DMS 273 (cell line): ENCODE measurements around the gene LRRC71.

Source experiments
- DNase-seq: peaks from one replicate; lab custom pipeline; 2025; ENCODE audit not compliant: unreplicated experiment; lab: John Stamatoyannopoulos, UW

Gene LRRC71

DNA sequence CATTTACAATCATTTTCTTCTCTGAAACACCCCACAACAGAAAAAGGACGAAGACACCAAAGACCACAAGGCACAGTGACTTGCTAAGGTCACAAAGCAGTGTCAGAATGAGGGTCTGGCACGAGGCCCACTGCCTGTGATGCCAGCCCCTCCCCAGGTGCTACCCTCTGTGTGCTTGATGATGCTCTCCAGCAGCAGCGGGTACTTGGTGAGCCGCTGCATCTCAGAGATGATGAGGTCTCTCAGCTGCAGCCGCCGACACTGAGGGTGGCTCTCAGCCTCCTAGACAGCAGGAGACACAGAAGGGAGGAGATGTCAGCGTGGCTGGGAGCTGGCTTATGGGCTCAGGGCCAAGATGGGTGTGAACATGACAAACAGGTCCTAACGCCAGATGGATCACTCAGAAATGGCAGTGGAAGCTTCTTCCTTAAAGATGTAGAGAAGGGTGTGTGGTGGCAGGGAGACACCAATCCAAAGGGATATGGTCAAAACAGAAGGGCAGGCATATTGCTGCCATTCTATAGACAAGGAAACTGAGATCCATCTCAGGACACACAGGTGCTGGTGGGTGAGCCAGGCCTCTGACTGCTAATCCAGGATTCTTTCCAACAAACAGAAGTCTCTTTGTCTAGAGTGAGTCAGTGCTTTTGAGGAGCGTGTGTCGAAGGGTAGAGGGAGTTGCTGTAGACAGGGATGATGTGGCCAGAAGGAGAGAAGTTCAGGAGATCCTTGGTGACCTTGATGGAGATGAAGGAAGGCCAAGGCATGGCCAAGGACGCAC, 25.6 kb downstream of the LRRC71 start:
- DNase-seq: peak; percentile 66

DNA sequence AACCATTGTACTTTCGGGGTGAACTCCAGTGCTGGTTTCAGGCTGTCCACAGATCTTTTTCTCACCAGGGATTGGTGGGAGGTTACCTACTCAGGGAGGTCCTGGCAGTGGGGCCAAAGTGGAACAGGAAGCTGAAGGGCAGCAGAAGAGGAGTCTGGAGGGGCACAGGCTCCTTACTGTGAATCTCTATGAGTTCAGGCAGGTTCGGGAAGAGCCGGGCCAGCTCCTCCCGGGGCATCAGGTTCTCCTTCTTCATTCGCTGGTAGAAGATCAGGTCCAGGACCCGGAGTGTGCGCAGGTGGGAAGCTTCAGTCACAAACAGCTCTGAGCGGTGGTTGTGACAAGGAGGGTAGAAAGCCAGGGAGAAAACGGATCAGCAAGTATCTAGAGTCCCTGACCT, 26.7 kb downstream of the LRRC71 start:
- DNase-seq: no peak

DNA sequence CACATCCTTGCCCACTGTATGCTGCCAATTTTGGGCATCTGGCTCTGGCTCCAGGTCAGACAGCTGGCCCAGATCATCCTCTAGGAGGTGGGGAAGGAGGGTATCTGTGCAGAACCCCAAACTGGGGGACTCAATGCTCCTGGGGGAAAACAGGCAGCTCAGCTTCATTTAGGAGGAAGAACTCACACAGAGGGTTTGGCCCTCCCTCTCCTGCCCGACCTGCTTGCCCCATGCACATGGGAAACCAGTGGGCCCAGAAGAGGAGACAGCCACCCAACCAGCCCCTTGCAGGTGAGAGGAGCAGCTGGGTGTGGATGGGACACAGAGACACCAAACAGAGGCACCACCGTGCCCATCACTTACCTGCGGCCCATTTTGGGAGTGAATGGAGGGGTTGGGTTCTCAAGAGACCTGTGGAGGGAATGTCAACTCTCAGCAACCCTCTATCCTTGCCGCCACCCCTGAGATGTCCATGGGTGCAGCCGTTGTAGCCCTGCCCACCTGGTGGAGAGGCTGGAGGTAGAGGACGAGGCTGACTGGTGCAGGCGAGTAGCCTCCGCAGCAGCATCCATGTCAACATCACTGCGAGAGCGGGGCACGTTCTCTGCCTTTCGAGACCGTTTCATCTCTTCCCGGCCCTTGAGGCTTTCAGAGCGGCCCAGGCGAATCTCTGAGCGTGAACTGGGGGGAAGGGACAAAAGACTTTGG, 27.5 kb downstream of the LRRC71 start:
- DNase-seq: no peak

DNA sequence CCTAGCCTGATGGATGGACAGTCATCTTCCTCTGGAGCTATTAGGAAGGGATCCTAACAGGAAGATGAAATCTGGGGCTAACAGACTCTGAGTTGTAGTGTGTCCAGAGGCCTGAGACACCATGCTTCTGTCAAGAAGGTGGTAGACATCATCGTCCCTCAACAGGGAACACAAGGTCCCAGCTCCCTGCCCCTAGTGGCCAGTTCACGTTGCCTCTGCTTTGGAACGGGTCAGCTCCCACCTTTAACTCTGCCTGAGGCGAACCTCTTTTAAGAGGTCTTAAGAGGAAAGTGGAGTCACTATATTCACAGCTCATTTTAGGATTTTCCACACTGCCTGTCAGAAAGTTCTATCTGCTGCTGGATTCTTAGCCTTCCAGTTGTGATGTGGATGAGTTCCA, 28.3 kb downstream of the LRRC71 start:
- DNase-seq: no peak

DNA sequence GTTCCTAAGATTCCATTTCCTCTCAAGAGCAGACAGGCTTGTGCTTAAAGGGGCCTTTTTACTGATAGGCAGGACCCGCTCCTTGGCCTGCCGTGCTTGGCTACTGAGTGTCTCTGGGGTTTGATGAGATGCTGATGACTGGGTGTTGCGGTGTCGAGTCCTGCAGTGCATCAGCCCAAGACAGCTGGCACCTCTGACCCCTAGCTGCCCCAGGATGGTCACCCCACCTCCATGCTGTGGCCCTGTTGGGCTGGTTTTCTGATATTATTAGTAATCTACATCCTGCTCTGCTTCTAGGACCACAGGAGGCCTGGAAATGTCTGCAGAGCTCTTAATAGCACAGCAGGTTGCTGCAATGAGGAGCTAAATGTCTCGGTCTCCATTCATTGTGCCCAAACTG, 28.7 kb downstream of the LRRC71 start:
- no peak for DNase-seq

DNA sequence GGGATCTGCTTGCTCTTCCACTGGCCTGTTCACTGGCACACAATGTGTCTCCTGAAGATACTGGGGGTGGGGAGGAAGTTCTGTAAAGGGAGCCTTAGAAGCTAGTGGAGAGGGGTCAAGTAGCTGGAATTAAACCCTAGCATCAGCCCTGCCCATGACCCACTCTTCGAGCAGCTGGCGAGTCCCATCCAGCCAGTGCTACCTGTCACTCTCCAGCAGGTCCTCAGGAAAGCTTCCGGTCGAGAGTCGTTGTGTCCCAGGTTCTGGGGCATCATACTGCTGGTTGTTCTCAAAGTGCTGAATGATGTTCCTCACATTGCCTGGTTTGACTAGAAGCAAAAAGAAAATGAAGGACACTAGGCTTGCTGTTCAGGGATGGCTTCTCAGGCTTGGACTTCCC, 30.9 kb downstream of the LRRC71 start:
- no peak for DNase-seq

DNA sequence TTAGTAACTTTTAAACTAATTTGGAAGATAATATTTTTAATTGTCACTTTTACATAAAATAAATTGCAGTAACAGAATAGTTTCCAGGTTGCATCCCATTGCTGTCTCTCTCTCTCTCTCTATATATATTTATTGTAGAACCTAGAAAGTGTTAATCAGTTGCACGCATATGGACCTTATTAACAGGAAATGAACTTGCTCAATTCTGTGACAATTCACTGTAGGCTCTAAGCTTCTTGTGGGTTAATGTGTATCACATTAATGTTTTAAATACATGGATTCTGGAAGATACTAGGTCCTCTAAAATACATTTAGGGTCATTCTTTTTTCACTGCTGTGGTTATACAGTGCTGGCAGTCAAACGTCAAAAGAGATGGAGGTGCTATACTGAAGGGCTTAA, 33.1 kb downstream of the LRRC71 start:
- no peak for DNase-seq

DNA sequence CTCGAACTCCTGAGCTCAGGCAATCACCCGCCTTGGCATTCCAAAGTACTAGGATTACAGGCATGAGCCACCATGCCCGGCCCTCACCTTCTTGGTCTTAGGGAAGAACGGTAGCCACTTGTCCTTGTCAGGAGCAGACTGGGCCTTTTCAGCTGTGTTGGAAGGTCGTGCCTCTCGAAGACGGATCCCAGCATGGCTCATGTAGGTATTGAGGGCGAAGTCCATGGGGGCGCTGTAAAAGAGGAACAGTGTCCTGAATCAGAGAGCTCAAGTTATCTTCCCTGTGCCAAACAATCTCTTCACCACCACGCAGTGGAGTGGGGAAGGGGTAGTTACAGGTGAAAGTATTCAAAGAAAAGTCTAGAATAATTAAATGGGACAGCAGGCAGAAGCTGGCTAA, 35.9 kb downstream of the LRRC71 start:
- DNase-seq: no peak

DNA sequence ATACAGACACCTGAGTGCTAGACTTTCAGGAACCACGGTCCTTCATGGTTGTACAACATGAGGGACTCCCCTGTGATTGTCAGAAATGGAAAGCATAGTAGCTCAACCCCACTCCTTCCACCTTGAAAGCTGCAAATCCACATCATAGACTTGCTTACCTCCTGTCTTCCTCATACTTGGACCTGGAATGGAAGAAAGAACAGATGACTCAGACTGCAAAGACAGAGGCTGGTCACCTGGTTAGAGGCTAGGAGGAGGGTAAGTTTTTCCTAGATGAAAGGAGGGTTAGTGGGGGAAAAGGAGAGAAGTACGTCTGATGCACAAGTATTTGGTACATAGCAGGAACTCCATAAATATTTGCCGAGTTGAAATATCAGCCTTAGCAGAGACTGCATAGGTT, 37.2 kb downstream of the LRRC71 start:
- no peak for DNase-seq

DNA sequence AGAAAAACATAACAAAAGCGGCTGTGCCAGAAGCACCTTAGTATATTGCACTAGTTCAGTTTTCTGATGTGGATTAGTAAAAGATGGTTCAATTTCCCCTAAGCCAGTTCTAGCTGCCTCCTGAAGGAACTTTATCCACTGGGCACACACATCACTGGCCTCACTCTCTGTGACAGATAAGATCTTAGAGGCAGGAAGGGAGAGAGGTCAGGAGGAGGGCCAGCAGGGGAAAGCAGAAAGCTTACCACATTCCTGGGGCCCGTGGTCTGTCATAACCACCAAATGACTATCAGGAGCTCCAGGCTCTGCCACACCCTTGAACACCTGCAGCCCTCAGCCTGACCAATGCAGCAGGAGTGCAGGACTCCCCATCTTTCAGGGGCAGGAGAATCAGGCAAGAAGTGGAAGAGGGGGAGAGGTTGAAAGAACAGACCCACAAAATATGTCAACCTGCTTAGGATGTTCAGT, 37.8 kb downstream of the LRRC71 start:
- DNase-seq: no peak

DNA sequence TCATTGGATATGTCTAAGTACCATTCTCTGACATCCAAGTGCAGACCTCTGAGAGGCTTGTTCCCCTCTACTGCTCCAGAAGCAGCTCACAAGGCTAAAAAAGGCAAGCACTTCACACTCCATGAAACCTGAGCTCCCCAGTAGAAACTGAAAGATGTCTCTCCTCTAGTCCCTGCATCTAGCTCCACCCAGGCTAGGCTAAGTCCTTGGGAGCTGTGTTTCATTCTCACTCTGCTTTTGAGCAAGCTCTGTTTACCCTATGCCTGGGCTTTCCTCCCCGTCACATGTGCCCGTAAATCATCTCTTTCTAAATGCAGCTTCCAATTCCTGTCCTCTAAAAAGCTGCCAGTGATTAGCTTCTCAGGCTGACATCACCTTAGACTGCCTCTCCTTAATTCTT, 39.0 kb downstream of the LRRC71 start:
- peak; percentile 23 for DNase-seq

DNA sequence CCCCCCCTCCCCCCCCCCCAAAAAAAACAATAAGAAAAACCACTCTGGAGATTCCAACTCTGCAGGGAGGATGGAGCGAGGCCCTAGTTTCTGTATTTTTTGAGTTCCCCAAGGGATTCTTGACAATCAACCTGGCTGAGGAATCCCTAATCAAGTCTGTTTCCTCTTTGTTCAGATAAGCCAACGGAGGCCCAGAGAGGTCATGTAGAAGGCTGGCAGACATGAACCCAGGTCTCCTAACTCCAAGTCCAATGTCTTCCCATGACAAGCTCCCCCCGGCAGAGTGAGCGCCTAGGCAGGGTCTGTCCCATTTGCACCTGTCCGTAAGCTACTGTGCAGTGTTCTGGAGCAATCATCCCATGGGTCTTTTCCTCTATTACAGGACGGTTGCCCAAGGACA, 39.5 kb downstream of the LRRC71 start:
- DNase-seq: no peak

DNA sequence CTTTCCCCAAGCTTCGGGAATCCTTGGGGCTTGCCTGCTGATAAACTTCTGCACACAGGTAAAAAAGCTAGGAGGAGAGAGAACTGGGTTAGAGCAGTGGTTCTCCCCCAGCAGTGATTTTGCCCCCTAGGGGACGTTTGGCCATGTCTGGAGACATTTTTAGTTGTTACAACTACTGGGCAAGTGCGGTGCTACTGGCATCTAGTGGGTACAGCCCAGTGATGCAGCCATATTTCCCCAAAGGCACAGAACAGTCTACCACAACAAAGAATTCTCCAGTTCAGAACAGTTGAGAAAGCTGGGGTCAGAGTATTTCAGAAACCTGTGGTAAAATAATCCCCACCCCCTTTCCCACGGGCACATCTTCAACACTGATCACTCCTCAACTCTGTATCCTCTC, 41.3 kb downstream of the LRRC71 start:
- peak; percentile 71 for DNase-seq

DNA sequence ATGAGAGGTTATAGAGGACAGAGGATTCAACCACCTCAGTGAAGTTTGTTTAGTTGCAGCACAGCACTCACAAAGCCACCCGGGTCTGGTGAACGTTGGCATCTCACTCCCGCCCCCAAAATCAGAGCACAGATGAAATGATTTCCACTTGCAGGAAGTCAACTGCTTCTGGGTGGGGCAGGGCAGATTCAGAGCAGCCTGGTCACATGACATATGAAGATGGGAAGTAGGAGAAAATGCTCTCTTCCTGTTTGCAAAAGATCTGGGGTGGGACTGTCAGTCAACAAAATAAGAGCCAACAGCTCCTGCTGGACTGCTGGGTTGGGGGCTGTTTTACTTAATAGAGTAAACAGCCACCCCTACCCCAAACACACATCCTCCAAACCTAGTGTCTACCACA, 43.2 kb downstream of the LRRC71 start:
- DNase-seq: no peak

DNA sequence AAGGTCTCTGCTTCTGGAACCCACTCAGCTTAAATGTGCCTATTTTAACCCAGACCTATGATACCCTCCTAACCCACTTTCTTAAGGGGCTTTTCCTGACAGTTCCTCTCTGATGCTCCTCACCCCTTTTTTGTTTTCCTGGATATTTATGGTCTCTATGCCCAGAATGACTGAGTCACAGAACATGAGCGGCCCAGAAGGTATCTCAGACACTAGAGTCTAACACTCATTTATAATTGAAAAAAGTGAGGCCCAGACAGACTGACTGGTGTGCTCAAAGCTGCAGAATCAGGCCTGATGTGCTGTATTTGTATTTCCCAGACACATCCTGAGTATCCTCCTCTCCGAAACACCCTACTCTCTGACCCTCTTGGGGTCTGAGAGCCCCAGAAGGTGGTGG, 44.0 kb downstream of the LRRC71 start:
- no peak for DNase-seq

DNA sequence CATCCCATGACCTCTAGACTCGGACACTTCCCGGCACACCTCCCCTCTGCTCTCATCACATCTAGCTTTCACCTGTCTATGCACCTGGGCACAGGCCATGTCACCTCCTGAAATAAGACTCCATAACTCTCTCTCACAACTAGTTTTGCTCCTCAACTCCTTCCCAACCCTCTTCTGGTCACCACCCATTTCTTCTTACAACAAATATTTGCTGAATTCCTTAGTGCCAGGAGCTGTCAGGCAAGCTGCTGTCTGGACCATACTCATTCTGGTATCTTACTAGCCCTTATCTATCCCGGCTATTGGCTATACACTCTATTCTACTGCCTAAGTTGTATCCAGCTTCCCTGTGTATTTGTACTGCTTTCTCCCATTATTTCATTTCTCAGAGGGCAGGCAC, 49.1 kb downstream of the LRRC71 start:
- no peak for DNase-seq

DNA sequence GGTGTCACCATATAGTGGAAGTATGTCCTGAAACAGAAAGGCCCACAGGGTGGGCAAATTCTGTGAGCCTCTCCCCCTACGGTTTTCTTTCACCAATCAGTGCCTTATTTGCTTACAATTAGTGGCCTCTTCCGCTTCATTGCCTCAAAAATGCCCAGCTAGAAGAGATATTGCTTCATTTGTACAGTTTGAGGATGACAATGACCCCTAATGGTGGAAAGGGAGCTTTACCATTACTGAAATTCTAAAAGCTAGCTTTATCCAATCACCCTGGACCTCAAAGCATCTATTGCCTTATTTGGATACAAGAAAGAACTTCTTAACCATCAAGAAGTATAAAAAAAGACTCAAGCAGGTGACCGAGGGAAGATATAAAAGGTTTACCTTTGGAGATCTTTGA, 49.6 kb downstream of the LRRC71 start:
- peak; percentile 9 for DNase-seq

DNA sequence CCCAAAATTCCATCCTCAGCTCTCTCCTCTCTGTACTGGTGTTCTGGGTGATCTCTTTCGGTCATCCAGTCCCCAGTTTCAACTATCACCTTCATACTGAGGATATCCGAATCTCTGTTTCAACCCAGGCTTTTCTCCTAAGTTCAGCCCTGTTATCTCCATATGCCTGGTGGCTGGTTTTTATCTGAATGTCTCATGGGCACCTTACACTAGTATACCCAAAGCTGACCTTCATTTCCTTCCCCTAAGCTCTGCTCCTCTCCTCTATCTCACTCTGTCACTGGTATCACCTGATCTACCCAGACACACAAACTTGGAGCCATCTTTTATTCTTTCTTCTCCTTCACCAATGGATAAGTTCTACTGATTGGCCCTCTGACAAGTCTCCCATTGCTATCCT, 53.0 kb downstream of the LRRC71 start:
- no peak for DNase-seq

DNA sequence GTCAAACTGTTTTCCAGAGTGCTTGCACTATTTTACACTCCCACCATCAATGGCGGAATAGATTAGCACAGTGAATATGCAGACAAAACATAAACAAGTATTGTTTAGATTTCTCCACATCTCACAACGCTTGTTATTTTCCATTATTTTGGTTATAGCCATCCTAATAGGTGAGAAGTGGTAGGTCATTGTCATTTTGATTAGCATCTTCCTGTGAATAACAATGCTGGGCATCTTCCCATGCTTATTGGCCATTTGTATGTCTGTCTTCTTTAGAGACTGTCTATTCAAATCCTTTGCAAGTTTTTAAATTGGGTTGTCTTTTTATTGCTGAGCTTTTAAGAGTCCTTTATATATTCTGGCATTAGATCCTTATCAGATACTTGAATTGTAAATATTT, 54.7 kb downstream of the LRRC71 start:
- no peak for DNase-seq

DNA sequence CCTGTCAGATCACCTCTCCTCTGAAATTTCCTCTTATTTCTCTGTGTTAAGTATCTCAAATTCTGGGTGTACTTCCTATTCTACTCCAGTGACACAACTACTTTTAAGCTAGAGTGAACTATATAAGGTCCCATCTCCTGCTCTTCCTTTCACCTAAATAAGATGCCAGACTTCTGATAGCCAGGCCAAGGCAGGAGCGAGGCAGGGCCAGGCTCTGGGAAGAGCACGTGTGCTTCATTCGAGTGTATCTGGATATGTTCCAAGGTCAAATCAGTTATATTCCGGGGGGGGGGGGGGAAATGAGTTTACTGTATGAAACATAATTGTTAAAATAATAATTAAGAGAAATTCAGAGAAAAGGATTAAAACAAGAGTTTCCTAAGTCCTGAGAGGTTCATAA, 60.1 kb downstream of the LRRC71 start:
- no peak for DNase-seq
